Raji (cell line): ENCODE results near the gene MTX1.

Source experiments
- POLR2A ChIP-seq: IDR thresholded peaks from 2 replicates; pipeline ENCODE4 v1.6.1; 2011; ENCODE audit warnings: low read depth, low read length, control low read depth; ENCODE audit not compliant: insufficient read depth

Gene MTX1

DNA sequence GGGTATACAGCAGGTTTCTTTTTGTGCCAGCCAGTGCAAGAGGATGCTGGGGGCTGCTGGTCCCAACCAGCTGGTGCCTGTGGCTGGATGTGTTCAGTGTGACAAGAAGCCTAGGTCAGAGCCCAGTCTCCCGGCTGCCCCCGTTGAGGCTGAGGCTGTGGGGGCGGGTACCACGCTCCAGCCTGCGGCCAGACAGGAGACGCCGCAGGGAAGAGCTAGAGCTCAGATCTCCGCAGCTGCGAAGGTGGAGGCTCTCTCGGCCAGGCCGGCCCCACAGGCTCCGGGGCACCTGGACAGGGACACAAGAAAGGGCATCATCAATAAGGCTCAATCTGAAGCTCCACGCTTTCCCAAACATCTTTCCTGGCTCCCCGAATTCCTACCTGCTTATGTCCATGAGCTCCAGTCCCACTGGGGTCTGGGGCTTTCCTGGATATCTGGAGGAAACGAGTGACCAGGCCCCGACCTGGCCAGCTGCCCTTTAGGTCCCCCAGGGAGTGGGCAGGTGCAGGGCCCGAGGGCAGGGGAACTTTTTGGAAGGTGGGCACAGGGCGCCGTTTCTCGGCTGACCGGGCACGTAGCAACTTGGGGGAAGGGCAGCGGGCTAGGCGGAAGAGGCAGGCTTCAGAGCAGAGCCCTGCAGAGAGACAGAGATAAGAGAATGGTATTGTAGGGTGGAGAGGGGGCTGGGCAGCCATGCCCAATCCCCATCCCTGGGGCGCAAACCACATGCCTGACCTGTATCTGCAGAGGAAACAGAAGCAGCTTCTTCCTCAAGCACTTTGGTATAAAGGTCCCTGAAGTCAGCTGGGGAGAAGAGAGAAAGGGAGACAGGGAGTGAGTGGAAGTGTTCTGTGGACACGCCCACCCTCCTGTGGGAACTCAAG lies 39.4 kb downstream of the MTX1 start:
- no peak for TF ChIP-seq POLR2A

DNA sequence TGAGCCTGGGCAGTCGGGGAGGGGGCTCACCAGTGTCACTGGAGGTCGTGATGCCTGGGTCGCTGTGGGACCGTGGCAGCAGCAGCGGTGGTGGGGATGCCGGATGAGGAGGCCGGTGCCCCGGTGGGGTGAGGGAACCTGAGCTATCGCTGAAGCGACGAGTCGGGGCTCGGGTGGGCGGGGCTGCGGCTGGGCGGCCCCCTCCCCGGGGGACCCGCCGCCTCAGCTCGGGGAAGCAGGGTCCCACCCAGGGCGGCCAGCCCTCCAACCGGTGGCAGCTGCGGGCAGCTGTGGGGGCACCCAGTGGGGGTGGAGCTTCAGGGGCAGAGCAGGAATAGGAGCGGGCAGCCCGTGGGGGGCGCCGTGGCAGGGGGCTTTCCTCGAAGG lies 41.7 kb downstream of the MTX1 start:
- no peak for TF ChIP-seq POLR2A

GRCh38 chr1:155250633-155251449 lies 42.3 kb downstream of the MTX1 start:
- TF ChIP-seq POLR2A: peak; percentile 37; the same call in 1 of the 2 replicates

GRCh38 chr1:155251566-155251965 lies 43.1 kb downstream of the MTX1 start:
- no peak for TF ChIP-seq POLR2A

DNA sequence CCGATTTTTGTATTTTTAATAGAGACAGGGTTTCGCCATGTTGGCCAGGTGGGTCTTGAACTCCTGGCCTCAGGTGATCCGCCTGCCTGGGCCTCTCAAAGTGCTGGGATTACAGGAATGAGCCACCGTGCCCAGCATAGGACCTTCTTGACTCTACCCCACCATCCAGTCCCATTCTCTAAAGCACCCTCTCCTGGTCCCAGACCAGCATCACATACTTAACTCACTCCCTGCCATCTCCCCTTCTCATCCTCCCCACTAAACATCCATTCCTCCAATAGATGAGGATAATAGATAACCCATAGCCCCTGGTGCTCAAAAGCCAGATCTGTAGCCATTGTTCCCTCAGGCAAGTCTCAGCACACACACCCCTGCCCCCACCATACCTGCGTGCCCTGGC lies 44.7 kb downstream of the MTX1 start:
- no peak for TF ChIP-seq POLR2A

- no peak for TF ChIP-seq POLR2A
These were observed 45.3 kb downstream of the MTX1 start for GRCh38 chr1:155253797-155254196.

GRCh38 chr1:155254228-155254713 lies 45.8 kb downstream of the MTX1 start:
- TF ChIP-seq POLR2A: no peak

- no peak for TF ChIP-seq POLR2A
These were observed 46.3 kb downstream of the MTX1 start for GRCh38 chr1:155254714-155255242.

- peak; percentile 83 for TF ChIP-seq POLR2A
These were observed 46.9 kb downstream of the MTX1 start, which contains the start of gene ENTREP3 for GRCh38 chr1:155255243-155256007. TSS of gene ENTREP3 (minus strand) at chr1:155255483. CDS start at chr1:155254877, 606 bp downstream.

DNA sequence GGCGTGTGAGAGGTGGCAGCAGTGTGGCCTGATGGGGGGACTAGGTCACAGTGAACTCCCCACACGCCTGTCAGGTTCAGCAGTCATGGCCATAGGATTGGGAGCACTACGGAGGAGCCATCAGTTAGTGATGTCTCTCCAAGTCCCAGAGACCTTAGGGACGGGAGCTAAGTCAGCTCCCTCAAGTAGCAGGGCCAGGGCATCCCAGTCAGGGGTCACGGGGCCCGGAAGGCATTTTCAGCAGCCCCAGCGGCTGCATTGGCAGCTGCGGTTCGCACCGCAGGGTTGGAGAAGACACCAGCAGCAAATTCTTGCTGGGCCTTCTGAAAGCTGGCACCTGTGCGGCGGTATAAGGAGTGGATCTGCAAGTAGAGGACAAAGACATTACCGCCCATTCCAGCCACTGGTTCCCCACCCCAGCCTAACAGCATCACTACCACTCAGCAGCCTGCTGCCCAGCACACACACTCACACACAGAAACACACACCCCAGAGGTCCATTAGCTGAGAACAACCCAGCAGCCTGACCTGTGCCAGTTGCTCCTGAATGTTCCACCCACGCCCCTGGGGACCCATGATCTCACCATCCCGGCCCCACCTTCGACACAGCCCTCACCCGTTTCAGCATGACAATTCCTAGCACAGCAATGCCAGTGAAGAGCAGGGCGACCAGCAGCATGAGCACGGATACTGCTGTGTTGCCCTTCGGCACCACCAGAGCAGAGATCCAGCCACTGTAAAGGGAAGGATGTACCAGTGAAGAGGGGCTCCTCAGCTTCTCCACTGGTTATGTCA lies 47.8 kb downstream of the MTX1 start:
- TF ChIP-seq POLR2A: no peak

DNA sequence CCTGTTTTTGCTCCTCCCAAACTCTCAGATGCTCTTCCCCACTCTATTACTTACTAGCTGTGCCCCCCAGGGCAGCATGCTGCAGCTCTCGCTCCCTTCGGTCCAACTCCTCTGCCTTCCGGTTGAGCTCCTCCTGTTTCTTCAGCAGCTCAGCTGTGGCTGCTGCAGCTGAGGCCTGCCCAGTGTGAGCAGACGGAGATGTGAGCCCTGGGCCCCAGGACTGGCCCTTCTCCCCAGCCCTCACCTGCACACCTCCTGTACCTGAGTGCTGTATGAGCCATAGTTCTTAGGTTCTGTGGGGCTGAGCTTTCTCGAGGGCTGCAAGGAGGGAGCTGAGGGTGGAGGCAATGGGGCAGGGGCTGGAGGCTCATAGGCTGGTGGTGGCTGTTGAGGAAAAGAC lies 51.8 kb downstream of the MTX1 start:
- TF ChIP-seq POLR2A: no peak

DNA sequence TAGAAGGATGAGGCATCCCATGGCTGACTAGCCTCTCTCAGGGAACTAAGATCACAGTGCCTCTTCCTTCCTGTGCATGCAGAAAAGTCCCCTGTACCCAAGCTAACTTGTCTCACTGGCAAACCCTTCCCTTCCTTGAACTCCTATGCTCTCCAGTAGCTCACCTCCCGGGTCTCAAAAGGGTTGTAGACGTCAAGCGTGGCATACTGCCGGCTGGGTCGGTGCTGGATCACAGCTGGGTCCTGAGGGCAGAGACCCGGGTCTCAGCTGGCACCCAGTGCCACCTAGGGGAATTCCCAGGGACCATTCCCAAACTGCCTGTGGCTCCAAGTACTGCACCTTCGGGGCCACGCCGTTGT lies 53.0 kb downstream of the MTX1 start:
- TF ChIP-seq POLR2A: no peak

- peak; percentile 91 for TF ChIP-seq POLR2A
These were observed 53.6 kb downstream of the MTX1 start, which contains the start of gene SCAMP3 for GRCh38 chr1:155261852-155262673. TSS of gene SCAMP3 (minus strand) at chr1:155262360. CDS start at chr1:155262151, 209 bp downstream.

- TF ChIP-seq POLR2A: no peak
These were observed 54.6 kb downstream of the MTX1 start for GRCh38 chr1:155263067-155263466.
